HCT116 (cell line): ENCODE data around the gene DAZAP1. TPM values are rescaled to one million over a fixed set of nuclear protein-coding genes. Genes with fewer than 3 reads are reported as not detected.

ENCODE experiments used
- CBX3 ChIP-seq: IDR thresholded peaks from 2 replicates; pipeline ENCODE4 v1.6.1; 2012; ENCODE audit warnings: low read depth
- EGR1 ChIP-seq: IDR thresholded peaks from 2 replicates; pipeline ENCODE4 v1.6.1; 2012; ENCODE audit warnings: low read depth
- FOSL1 ChIP-seq: IDR thresholded peaks from 2 replicates; pipeline ENCODE4 v1.6.1; 2012; ENCODE audit warnings: low read depth
- SRF ChIP-seq: IDR thresholded peaks from 2 replicates; pipeline ENCODE4 v1.6.1; 2012; ENCODE audit warnings: low read depth
- TCF7L2 ChIP-seq: IDR thresholded peaks from 2 replicates; pipeline ENCODE4 v1.7.0; 2011; ENCODE audit warnings: borderline replicate concordance, inconsistent platforms; ENCODE audit not compliant: insufficient read depth, insufficient read length; ENCODE audit errors: extremely low read depth
- YY1 ChIP-seq: IDR thresholded peaks from 2 replicates; pipeline ENCODE4 v1.6.1; 2011; ENCODE audit warnings: low read length, low read depth, moderate library complexity, mild to moderate bottlenecking; ENCODE audit not compliant: insufficient replicate concordance; ENCODE audit errors: extremely low read depth
- total RNA-seq: library from RNA; stranded (reverse); gene quantifications from one replicate; pipeline ENCODE4 v1.2.1, GENCODE V29; 2021; ENCODE audit not compliant: unreplicated experiment
- TF ChIP-seq, protein P1 (sequence below): IDR thresholded peaks from 2 replicates; pipeline ENCODE4 v1.6.1; 2012; ENCODE audit warnings: low read depth
- TF ChIP-seq, protein P2 (sequence below): IDR thresholded peaks from 2 replicates; pipeline ENCODE4 v1.6.1; 2011; ENCODE audit warnings: mild to moderate bottlenecking, low read length, moderate library complexity; ENCODE audit not compliant: insufficient replicate concordance; ENCODE audit errors: extremely low read depth
- TF ChIP-seq, protein P3 (sequence below): IDR thresholded peaks from 2 replicates; pipeline ENCODE4 v1.6.1; 2012

The DAZAP1 gene
- total RNA-seq, 1 experiment from 2014 or later, result 191 TPM

DNA sequence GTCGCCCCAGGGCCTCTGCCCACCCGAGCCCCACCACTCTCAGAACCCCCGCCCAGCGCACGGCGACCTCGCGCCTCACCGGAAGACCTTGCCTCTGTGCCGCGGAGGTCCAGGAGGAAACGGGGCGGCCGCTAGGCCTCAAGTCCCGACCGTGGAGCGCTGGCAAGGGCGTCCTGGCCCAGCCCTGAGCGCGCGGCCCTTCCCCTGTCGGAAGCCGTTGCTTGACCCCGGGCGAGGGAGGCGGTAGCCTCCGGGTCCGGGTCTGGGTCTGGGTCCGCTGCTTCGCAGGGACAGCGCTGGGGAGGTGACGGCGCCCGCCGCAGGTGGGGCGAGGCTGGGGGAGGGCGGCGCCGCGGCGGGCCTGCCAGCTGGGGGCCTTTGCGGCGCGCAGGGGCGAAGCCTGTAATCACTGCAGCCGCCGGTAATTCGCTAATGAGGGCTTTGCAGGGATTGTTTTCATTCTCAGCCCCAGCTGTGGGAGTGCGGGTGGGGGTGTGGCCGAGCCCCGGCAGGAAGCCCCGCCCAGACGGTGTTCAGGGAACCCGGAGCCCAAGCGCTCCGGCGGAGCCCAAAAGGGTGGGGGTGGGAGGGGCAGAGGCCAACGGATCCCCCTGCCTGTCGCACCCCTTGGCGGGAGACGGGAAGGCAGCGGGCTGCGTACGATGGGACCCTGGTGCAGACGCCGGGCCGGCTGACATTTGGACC, 63.1 kb downstream of the DAZAP1 start (continued):
- TF ChIP-seq, protein P1, sequence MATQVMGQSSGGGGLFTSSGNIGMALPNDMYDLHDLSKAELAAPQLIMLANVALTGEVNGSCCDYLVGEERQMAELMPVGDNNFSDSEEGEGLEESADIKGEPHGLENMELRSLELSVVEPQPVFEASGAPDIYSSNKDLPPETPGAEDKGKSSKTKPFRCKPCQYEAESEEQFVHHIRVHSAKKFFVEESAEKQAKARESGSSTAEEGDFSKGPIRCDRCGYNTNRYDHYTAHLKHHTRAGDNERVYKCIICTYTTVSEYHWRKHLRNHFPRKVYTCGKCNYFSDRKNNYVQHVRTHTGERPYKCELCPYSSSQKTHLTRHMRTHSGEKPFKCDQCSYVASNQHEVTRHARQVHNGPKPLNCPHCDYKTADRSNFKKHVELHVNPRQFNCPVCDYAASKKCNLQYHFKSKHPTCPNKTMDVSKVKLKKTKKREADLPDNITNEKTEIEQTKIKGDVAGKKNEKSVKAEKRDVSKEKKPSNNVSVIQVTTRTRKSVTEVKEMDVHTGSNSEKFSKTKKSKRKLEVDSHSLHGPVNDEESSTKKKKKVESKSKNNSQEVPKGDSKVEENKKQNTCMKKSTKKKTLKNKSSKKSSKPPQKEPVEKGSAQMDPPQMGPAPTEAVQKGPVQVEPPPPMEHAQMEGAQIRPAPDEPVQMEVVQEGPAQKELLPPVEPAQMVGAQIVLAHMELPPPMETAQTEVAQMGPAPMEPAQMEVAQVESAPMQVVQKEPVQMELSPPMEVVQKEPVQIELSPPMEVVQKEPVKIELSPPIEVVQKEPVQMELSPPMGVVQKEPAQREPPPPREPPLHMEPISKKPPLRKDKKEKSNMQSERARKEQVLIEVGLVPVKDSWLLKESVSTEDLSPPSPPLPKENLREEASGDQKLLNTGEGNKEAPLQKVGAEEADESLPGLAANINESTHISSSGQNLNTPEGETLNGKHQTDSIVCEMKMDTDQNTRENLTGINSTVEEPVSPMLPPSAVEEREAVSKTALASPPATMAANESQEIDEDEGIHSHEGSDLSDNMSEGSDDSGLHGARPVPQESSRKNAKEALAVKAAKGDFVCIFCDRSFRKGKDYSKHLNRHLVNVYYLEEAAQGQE, result no peak
- TF ChIP-seq EGR1, result no peak
- peak; percentile 66 for TF ChIP-seq TCF7L2
- no peak for TF ChIP-seq FOSL1
- no peak for TF ChIP-seq YY1
- no peak for TF ChIP-seq CBX3
- TF ChIP-seq, protein P2, sequence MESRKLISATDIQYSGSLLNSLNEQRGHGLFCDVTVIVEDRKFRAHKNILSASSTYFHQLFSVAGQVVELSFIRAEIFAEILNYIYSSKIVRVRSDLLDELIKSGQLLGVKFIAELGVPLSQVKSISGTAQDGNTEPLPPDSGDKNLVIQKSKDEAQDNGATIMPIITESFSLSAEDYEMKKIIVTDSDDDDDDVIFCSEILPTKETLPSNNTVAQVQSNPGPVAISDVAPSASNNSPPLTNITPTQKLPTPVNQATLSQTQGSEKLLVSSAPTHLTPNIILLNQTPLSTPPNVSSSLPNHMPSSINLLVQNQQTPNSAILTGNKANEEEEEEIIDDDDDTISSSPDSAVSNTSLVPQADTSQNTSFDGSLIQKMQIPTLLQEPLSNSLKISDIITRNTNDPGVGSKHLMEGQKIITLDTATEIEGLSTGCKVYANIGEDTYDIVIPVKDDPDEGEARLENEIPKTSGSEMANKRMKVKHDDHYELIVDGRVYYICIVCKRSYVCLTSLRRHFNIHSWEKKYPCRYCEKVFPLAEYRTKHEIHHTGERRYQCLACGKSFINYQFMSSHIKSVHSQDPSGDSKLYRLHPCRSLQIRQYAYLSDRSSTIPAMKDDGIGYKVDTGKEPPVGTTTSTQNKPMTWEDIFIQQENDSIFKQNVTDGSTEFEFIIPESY, result no peak
- TF ChIP-seq, protein P3, sequence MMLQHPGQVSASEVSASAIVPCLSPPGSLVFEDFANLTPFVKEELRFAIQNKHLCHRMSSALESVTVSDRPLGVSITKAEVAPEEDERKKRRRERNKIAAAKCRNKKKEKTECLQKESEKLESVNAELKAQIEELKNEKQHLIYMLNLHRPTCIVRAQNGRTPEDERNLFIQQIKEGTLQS, result no peak
- TF ChIP-seq SRF, result no peak
